ENCODE measurements around the gene ASCL3.
A peak's percentile ranks its signal among the peaks of the same experiment; 100 is the strongest.

ASCL3 gene

DNA sequence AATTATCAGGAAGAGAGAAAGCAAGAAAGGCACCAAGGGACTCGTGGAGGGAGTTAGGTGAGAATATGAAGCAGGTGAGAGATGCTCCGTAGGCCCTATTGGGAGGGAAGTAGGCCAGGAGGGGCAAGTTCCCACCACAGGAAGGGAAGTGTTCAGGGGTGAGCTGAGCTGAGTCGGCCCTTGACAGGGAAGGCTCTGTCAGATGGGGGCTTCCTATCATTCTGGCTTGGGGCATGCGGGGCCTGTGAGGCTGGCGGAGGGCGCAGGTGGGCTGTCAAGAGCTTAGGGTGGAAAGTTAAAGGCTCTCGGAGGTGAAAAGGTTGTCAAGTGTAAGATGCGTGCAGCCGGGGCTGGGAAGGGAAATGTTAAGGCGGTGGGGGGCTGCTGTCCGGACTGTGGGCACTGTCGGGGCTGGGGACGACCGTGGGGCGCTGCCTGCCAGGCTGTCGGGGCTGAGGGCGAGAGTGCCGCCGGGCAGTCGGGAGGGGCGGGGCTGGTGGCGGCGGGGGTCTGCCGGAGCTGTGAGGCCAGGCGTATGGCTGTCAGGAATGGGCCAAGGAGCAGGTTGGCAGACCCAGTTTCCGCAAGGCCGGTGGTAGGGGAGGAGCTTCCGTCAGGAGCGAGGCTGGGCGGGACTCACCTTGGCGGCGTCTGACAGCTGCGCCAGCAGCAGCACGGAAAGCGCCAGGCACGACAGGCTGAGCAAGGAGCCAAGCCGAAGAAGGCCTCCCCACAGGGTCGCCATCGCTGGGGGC lies 20.9 kb upstream of the ASCL3 start:
- peak overlapping the region; percentile 66 for H3K4me3 ChIP-seq (ENCODE audit: control insufficient read depth, low read depth, low read length)
- DNase-seq (ENCODE audit: low read depth): no peak
- TF ChIP-seq CTCF (IDR thresholded peaks at IDR 0.05; ENCODE audit: control insufficient read depth, insufficient read depth, low read depth, low read length, missing control alignments): no peak

DNA sequence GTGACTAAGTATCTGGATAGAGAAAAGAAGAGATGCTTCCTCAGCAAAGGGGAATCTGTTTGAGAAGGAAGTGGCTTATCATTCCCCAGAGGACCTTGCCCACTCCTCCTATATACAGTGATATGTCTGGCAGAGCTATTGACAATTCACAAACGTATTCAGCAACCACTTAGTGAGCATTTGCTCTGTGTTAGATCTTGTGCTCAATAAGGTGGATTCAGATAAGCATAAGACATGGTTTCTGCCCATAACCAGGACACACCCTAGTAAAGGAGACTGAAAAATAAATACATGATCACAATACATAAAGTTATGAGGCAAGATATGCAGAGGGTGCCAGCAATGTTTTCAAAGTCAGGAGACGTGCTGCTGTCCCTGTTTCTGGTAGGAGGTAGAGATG lies 20.0 kb upstream of the ASCL3 start:
- H3K4me3 ChIP-seq (ENCODE audit: control insufficient read depth, low read depth, low read length): no peak overlapping the region; the same call in 1 of the 2 replicates
- no peak for TF ChIP-seq CTCF (IDR thresholded peaks at IDR 0.05; ENCODE audit: control insufficient read depth, insufficient read depth, low read depth, low read length, missing control alignments)
- DNase-seq (ENCODE audit: low read depth): no peak

- no peak for TF ChIP-seq CTCF (IDR thresholded peaks at IDR 0.05; ENCODE audit: control insufficient read depth, insufficient read depth, low read depth, low read length, missing control alignments)
- no peak for DNase-seq (ENCODE audit: low read depth)
- H3K4me3 ChIP-seq (ENCODE audit: control insufficient read depth, low read depth, low read length): no peak overlapping the region
Measured at GRCh38 chr11:8961401-8961800, 18.6 kb upstream of the ASCL3 start.

- H3K4me3 ChIP-seq (ENCODE audit: control insufficient read depth, low read depth, low read length): no peak overlapping the region
- DNase-seq (ENCODE audit: low read depth): peak; percentile 62
- peak; percentile 63 for TF ChIP-seq CTCF (IDR thresholded peaks at IDR 0.05; ENCODE audit: control insufficient read depth, insufficient read depth, low read depth, low read length, missing control alignments)
Measured at GRCh38 chr11:8959546-8960166, 16.8 kb upstream of the ASCL3 start.

DNA sequence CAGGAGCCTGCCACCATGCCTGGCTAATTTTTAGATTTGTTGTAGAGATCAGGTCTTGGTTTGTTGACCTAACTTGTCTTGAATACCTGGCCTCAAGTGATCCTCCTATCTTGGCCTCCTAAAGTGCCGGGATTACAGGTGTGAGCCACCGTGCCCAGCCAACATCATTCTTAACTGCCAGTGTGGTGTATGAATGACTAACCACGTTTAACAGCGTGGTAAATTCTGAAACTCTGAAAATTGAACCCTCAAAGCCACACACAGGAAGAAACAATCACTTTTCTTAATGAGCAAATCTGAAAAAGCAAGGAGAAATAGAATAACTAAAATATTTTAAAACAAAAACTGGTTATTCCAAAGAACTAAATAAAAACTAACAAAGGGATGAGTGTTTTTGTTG lies 14.0 kb upstream of the ASCL3 start:
- no peak for TF ChIP-seq CTCF (IDR thresholded peaks at IDR 0.05; ENCODE audit: control insufficient read depth, insufficient read depth, low read depth, low read length, missing control alignments)
- no peak overlapping the region for H3K4me3 ChIP-seq (ENCODE audit: control insufficient read depth, low read depth, low read length)
- no peak for DNase-seq (ENCODE audit: low read depth)

DNA sequence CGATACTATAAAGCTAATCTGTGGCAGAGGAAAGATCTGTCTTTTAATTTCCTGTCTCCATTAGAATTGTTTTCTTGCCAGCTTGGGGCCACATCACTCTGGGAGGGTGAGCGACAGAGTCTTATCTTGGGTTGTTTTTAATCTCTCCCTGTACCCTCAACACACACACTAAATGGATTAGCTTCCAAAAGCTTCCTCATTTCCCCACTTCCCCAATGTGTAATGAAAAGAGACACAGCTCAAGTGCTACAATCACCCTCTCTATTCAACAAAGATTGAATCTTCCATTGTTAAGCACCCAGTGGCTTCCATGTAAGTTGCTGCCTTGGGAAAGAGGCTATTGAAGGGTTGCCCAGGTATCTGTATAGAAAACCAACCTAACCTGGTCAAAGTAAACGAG lies 6.1 kb upstream of the ASCL3 start:
- no peak overlapping the region for H3K4me3 ChIP-seq (ENCODE audit: control insufficient read depth, low read depth, low read length)
- DNase-seq (ENCODE audit: low read depth): no peak
- no peak for TF ChIP-seq CTCF (IDR thresholded peaks at IDR 0.05; ENCODE audit: control insufficient read depth, insufficient read depth, low read depth, low read length, missing control alignments)

All from AG09309 (cell line).